Measurements from ENCODE around the gene CA4. TPM values are rescaled to one million over a fixed set of nuclear protein-coding genes. Genes with fewer than 3 reads are reported as not detected.

CA4 gene
- total RNA-seq, 4 donors from 2014 or later: 15.7 to 359 (median 246) TPM

DNA sequence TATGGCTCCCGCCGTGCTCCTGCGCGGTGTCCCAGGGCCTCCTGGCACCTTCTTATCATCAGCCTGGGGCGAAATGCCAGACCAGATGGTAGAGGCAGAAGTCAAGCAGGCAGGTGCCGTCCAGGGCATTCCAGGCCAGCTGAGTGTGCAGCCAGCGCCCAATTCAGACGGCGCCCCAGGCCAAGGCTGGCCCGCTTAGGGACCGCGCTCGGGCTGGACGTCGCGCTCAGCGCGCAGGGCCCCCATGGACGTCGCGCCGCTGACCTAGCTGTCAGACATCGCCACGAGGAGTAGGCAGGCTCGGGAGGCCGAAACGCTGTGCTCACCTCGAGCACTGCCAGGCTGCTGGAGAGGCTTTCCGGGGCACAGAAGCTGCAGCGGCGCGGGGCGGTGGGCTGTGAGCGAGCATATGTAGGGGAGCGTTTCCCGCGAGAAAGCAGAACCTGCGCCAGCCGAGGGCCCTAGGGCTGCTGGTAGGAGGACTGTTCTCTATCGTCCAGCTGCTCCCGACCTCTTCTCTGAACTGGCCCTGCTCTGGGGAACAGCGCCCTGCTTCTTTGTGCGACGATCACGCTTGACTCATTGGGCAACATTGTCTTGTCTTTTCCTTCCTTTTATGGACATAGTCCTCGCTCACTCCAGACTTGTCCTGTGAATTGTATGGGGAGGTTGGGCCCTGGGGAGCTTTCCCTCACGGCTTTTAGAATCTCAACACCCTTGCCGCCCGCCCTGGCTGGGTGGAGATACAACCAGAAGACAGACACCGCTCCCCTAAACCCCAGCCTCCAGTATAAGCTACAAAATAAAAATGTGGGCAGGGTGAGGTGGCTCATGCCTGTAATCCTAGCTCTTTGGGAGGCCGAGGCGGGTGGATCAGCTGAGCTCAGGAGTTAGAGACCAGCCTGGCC is 8.4 kb upstream of the CA4 start:
- Histone ChIP-seq H3K4me3 (no peak overlapping the region), H3K4me1 (peaks cover 2 to 32% (median 18%) of the 10 kb centered on the region in 4 donors), H3K27ac (no peak overlapping the region), H3K27me3 (peaks cover 72% of the 10 kb centered on the region), H3K36me3 (no peaks in the 10 kb centered on the region), H3K9me3 (no peaks in the 10 kb centered on the region)
- intact Hi-C loops (cut with DNase I; ENCODE audit: low total_unique reads) (loop anchor here (10.0 kb wide), 1 partner anchor 293 kb away; no protein-coding TSS in a partner anchor), in situ Hi-C loops (cut with MboI; ENCODE audit: low pct_ligation_motif_present in 1 of 4, low pct_unique_long_range_greater_than_20kb in 1 of 4, low sequenced_read_pairs in 3 of 4) (loop anchor here in 3 of 4 donors (25.0 kb wide), 2 partner anchors 271 to 296 kb away; partner anchors contain the start of gene CHCT1 (in 1 of the 3))
- WGBS, 2 donors (ENCODE audit: low coverage in 1 of 2): 18 to 20% methylated on average over 5 to 48 of the region's 52 CpGs
- no peak for TF ChIP-seq EP300 (IDR thresholded peaks at IDR 0.05; ENCODE audit: low read depth)
- TF ChIP-seq POLR2A (IDR thresholded peaks at IDR 0.05): no peak
- TF ChIP-seq, protein P1, sequence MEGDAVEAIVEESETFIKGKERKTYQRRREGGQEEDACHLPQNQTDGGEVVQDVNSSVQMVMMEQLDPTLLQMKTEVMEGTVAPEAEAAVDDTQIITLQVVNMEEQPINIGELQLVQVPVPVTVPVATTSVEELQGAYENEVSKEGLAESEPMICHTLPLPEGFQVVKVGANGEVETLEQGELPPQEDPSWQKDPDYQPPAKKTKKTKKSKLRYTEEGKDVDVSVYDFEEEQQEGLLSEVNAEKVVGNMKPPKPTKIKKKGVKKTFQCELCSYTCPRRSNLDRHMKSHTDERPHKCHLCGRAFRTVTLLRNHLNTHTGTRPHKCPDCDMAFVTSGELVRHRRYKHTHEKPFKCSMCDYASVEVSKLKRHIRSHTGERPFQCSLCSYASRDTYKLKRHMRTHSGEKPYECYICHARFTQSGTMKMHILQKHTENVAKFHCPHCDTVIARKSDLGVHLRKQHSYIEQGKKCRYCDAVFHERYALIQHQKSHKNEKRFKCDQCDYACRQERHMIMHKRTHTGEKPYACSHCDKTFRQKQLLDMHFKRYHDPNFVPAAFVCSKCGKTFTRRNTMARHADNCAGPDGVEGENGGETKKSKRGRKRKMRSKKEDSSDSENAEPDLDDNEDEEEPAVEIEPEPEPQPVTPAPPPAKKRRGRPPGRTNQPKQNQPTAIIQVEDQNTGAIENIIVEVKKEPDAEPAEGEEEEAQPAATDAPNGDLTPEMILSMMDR (IDR thresholded peaks at IDR 0.05): no peak
- no peak for TF ChIP-seq POLR2AphosphoS5 (IDR thresholded peaks at IDR 0.05)
- no peak for DNase-seq

DNA sequence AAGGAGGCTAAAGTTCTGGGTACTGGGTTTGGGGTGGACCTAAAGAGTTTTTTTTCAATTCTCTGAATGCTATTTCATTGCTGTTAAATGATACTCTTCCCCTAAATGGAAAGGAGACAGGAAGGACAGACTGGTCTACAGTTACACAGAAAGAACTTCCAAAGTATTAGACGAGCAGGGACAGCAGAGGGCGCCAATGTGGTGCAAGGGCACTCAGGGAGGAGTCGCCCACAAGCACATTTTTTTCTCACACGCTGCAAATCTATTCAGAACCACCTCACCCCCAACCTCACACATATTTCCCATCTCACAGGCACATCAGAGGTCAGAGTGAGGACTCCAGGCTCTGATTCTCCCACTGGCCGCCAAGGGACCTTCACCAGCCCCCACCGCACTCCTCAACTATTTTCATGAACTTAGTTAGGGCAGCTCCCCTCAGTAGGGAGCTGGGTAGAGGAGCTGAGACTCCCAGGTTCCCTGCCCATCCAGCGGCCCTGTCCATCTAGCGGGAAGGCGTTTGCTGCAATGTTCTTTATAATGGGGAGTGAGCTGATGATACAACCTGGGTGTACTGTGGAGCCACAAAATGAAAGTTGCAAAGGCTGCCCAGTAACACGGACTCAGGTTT is 6.8 kb upstream of the CA4 start:
- Histone ChIP-seq H3K9me3 (no peaks in the 10 kb centered on the region), H3K27me3 (peaks cover 83% of the 10 kb centered on the region), H3K4me1 (peaks cover 2 to 40% (median 21%) of the 10 kb centered on the region in 4 donors), H3K36me3 (no peaks in the 10 kb centered on the region), H3K4me3 (peak overlapping the region in 1 of 4 donors; percentile 11), H3K27ac (peak overlapping the region in 2 of 4 donors; percentile 45 to 59)
- in situ Hi-C loops (cut with MboI; ENCODE audit: low pct_ligation_motif_present in 1 of 4, low pct_unique_long_range_greater_than_20kb in 1 of 4, low sequenced_read_pairs in 3 of 4): loop anchor here in 3 of 4 donors (25.0 kb wide), 2 partner anchors 269 to 294 kb away; partner anchors contain the start of gene CHCT1 (in 1 of the 3)
- intact Hi-C loops (cut with DNase I; ENCODE audit: low total_unique reads): loop anchor here (10.0 kb wide), 1 partner anchor 292 kb away; no protein-coding TSS in a partner anchor
- peak; percentile 91 for DNase-seq
- TF ChIP-seq, protein P1 (IDR thresholded peaks at IDR 0.05): peak; percentile 59 to 71 (median 70)
- TF ChIP-seq EP300 (IDR thresholded peaks at IDR 0.05; ENCODE audit: low read depth): no peak
- TF ChIP-seq POLR2A (IDR thresholded peaks at IDR 0.05): no peak
- 0 to 9% methylated on average over 4 to 10 of the region's 10 CpGs for WGBS, 2 donors (ENCODE audit: low coverage in 1 of 2)

DNA sequence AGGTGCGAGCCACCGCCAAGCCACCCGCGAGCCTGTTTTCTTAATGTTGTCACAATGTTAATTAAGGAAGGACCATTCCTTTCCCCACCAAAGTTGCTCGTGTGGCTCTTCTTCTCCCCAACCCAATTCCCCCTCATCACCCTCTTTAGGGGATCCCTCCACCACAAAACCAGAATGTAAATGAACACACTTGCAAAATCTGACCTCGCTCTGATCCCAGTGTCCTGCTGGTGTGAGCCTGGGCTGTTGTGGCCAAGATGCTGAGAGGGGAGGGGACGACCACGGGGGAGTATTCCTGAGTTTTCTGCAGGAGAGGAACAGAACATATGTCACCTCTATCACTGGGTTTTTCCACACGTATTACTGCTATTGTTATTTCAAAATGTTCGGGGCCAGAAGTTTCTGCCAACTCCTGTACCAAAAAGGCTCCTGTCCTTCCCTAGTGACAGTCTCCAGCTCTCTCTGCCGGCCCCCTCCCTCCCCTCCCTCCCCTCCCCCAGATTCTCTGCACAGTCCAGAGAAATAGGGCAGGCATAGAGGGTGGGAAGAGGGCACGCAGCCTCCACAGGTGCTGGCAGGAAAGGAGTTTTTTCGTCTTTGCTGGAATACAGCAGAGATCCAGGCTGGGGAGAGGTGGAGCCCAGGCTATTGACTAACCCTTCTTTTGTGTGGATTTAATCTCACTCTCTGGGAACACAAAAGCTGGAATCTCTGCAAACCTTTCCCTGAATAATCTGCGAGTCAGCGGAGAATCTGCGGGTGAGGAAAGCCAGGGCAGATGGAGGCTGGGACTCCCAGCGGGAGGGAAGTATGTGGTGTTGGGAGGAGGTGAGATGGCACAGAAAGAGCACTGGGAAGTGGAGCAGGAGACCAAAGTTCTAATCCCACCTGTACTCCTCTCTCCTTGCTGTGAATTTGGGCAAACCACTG is 4.5 kb upstream of the CA4 start:
- intact Hi-C loops (cut with DNase I; ENCODE audit: low total_unique reads) (loop anchor here (10.0 kb wide), 1 partner anchor 290 kb away; no protein-coding TSS in a partner anchor), in situ Hi-C loops (cut with MboI; ENCODE audit: low pct_ligation_motif_present in 1 of 4, low pct_unique_long_range_greater_than_20kb in 1 of 4, low sequenced_read_pairs in 3 of 4) (loop anchor here in 3 of 4 donors (25.0 kb wide), 2 partner anchors 267 to 292 kb away; partner anchors contain the start of gene CHCT1 (in 1 of the 3))
- peaks cover 84% of the 10 kb centered on the region for H3K27me3 ChIP-seq
- TF ChIP-seq POLR2A (IDR thresholded peaks at IDR 0.05) (no peak), POLR2AphosphoS5 (IDR thresholded peaks at IDR 0.05) (no peak), EP300 (IDR thresholded peaks at IDR 0.05; ENCODE audit: low read depth) (no peak)
- TF ChIP-seq, protein P1 (IDR thresholded peaks at IDR 0.05): no peak
- peaks cover 2 to 43% (median 26%) of the 10 kb centered on the region in 4 donors for H3K4me1 ChIP-seq
- WGBS, 2 donors (ENCODE audit: low coverage in 1 of 2): 55 to 56% methylated on average over 11 to 17 of the region's 17 CpGs
- H3K36me3 ChIP-seq: no peaks in the 10 kb centered on the region
- no peak for DNase-seq
- no peak overlapping the region for H3K27ac ChIP-seq
- H3K9me3 ChIP-seq: no peaks in the 10 kb centered on the region
- no peak overlapping the region for H3K4me3 ChIP-seq
